ENCODE measurements around the gene MOV10L1.

GRCh38 chr22:50153056-50153755 lies 63.4 kb downstream of the MOV10L1 start:
- TF ChIP-seq CTCF (IDR thresholded peaks at IDR 0.05) (no peak), POLR2A (IDR thresholded peaks at IDR 0.05) (no peak), POLR2AphosphoS5 (IDR thresholded peaks at IDR 0.05) (no peak)
